AG09319 (cell line): ENCODE data around the gene GALNT2.

ENCODE experiments used
- DNase-seq: peaks from one replicate; pipeline ENCODE4 v3.0.0-alpha.2; 2010; ENCODE audit warnings: low read depth; ENCODE audit errors: extremely low read depth
- CTCF ChIP-seq: IDR thresholded peaks from 2 replicates; pipeline ENCODE4 v1.5.1; 2011; ENCODE audit warnings: low read depth, mild to moderate bottlenecking, inconsistent platforms, low read length, moderate library complexity

GALNT2 gene

GRCh38 chr1:230196077-230196476 is 129.0 kb downstream of the GALNT2 start:
- no peak for DNase-seq
- no peak for TF ChIP-seq CTCF

DNA sequence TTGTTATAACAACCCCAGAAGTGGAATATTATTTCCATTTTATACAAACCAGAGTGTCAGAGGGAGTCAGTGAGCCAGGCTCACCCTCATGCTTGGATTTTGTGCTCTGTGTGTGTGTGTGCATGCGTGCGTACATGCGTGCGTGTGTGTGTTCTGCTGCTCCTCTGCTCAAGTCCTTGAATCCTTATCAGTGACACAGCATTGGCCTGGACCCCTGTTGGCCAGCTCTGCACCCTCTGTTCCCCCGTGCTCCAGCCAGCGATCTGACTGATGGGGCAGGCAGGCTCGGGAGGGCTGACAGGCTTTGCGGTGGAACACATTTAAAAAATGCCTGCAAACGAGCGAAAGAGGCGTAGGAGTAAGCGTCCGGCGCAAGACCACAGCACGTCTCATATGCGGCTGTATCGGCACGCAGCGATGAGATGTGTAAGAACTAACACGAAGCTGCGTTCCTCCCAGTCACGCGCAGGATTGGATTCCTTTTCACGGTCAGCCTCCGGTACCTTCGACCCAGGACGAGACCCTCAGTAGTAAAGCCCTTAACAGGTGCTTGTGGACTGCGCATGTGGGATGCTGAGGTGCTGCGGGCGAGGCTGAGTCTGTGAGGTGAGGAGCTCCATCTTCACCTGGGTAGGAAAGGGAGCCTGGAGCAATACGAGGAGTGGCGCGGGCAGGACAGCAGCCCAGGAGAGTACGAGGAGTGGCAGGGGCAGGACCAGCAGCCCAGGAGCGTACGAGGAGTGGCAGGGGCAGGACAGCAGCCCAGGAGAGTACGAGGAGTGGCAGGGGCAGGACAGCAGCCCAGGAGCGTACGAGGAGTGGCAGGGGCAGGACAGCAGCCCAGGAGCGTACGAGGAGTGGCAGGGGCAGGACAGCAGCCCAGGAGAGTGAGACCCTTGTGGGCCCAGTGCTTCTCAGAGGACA is 130.9 kb downstream of the GALNT2 start:
- TF ChIP-seq CTCF = no peak
- no peak for DNase-seq

GRCh38 chr1:230199034-230199433 is 132.0 kb downstream of the GALNT2 start:
- no peak for TF ChIP-seq CTCF
- DNase-seq = no peak

DNA sequence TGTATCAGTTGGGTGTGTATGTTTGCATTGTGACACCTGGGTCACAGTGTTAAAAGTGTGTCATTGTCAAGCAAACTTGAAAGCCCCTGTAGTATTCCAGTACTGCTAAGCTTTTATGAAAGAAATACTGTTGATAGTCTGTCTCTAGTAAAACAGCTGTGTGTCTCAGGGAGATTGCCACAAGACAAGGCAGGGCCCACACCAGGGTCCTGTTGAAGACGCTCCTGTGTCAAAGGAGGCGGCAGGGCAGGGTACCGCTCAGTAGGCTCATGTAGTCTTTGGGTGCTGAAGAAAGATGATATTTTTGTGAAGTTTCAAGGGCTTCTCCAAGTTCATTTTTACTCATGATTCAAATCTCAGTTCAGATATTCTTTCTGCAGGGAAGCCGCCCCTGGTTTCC is 132.5 kb downstream of the GALNT2 start:
- no peak for DNase-seq
- no peak for TF ChIP-seq CTCF

DNA sequence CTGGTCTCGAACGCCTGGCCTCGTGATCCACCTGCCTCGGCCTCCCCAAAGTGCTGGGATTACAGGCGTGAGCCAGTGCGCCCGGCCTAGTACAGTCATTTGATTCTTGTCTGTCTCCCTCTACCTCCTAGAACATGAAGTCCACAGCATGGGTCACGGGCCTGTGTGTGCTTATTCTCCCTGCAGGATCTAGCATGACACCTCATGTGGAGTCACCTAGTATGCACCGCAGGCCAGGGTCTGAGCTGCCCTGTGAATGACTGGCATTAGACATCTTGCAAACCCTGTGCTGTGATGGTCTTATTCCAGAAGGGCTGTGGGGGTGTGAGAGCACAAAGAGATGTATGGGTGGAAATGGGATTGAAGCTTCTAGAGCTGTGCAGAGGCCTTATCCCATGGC is 133.2 kb downstream of the GALNT2 start:
- no peak for TF ChIP-seq CTCF
- no peak for DNase-seq

DNA sequence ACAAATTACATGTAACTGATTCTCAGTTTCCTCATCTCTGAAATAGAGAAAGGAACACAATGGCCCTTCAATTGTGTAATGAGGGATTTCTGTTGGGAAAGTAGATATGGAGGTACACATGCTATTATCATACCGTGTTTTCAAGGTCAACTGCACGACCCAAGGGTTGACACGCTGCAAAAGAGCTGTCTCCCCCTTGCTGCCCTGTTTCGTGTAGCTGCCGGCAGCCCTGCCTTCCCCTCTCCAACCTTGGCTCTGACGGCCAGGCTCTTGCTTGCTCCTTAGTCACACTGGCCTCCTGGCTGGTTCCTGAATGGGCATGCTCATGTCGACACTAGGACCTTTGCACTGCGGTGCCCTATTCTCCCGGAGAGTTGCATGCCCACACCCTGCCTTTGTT is 134.4 kb downstream of the GALNT2 start:
- DNase-seq = no peak
- TF ChIP-seq CTCF = no peak

GRCh38 chr1:230204842-230205241 is 137.8 kb downstream of the GALNT2 start:
- no peak for DNase-seq
- no peak for TF ChIP-seq CTCF
